ENCODE measurements around the gene USP20.
A peak's percentile ranks its signal among the peaks of the same experiment; 100 is the strongest.

Gene USP20

GRCh38 chr9:129875687-129876395, 40.6 kb downstream of the USP20 start:
- no peak for DNase-seq

DNA sequence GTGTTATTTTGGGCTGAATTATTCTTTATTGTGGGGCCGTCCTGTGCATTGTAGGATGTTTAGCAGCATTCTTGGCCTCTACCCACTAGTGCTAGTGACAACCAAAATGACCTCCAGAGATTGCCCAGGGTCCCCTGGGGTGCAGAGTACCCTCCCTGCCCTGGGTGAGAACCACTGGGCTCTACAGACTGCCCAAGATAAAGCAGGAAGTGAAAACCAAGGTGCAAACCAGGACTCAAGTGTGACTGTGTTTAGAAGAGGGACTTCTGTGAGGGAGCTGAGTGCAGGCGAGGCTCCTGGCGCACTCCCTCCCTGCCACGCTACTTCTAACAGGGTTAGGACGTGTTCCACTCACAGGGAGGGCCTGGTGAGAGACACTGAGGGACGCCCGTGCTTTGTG, 41.6 kb downstream of the USP20 start:
- no peak for DNase-seq

DNA sequence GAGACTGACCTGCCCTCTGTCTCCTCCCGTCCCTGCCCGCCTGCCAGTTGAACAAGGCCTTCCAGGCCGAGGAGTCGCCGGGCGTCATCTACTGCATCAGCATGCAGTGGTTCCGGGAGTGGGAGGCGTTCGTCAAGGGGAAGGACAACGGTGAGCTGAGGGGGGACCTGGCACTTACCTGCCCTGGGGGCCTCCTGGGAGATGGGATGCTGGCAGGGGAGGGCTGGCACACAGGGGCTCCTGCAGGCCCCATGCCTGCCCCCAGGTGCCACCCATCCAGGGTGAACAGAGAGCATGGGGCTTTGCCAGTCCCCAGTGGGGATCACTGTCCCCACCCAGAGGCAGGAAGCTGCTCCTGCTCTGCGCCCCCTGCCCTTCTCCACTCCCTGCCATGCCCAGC, 43.0 kb downstream of the USP20 start:
- DNase-seq = no peak

- DNase-seq = no peak
Measured at GRCh38 chr9:129879103-129879699, 43.9 kb downstream of the USP20 start.

- no peak for DNase-seq
Measured at GRCh38 chr9:129879991-129880653, 44.9 kb downstream of the USP20 start.

DNA sequence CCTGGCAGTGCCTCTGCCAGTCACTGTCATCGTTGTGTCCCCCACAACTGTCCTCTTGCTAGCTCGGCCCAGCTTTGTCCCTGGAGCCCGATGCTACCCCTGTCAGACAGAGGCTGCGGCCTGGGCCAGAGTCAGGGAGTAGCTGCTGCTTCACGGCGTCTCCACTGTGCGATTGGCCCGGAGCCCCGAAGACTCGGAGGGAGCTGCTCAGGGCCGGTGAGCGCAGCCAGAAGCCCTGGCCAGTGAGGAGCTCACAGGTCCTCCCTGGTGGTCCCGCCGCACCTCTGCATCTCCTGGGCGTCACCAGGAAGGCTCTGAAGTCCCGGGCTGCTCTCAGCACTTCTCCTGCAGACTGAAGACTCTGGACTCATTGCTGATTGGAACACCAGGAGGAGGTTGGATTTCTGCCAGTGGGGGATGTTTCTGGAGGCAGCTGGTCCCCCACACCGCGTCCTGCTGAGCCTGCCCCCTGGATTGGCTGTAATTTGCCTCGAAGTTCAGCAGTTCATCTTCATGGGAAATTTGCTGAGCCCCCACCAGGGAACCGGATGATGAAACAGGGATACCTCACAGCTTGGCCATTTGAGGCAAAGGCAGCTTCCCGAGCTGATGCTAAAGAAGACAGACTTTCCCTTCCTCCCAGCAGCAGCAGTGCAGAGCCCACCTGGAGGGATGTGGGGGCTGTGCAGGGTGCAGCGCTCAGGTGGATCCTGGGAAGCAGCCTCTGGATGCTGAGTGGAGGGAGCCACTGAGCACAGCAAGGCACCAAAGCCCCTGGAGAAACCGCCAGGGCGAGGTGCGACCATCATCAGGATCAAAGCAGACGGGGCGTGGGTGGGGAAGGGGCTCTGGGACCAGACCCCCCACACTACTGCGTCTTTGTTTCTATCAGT, 45.6 kb downstream of the USP20 start:
- DNase-seq = peak; percentile 87

GRCh38 chr9:129881547-129882324, 46.5 kb downstream of the USP20 start:
- DNase-seq = no peak

DNA sequence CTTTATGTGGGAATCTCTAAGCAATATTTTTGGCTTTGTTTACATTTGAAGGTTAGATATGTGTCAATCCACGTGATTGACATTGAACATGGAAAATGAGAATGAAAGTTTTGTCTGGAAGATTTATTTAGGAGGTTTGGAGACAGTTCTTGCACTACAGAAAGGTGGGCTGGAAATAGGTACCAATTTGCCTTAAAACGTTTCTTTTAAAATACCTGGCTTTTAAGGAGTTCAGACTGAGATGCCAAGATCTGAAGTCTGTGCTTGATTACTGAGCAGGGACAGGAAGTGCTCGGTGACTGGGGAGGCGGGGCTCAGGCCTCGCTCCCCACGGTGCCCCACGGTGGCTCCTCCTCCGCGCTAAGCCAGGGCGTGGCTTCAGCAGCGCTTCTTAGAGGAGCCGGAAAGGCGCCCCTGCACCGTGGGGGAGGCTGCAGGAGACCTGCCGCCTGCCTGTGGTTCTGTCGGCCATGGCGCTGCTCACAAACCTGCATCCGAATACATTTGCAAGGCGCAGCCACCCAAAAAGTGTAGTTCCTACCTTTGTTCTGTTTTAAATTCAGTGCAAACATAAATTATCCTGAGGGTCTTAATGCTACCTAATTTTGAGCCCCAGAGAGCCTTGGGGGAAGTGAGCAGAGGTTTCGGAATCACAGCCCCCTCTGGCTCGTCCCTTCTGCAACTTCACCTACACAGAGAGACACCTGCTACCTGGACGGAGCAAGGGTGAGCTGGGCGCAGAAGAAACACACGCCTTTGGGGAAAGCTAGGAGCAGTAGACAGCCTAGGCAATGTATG, 49.2 kb downstream of the USP20 start:
- DNase-seq = peak; percentile 87

- DNase-seq = no peak
Measured at GRCh38 chr9:129885018-129885669, 49.9 kb downstream of the USP20 start.

GRCh38 chr9:129885670-129886106, 50.4 kb downstream of the USP20 start:
- DNase-seq = peak; percentile 94

DNA sequence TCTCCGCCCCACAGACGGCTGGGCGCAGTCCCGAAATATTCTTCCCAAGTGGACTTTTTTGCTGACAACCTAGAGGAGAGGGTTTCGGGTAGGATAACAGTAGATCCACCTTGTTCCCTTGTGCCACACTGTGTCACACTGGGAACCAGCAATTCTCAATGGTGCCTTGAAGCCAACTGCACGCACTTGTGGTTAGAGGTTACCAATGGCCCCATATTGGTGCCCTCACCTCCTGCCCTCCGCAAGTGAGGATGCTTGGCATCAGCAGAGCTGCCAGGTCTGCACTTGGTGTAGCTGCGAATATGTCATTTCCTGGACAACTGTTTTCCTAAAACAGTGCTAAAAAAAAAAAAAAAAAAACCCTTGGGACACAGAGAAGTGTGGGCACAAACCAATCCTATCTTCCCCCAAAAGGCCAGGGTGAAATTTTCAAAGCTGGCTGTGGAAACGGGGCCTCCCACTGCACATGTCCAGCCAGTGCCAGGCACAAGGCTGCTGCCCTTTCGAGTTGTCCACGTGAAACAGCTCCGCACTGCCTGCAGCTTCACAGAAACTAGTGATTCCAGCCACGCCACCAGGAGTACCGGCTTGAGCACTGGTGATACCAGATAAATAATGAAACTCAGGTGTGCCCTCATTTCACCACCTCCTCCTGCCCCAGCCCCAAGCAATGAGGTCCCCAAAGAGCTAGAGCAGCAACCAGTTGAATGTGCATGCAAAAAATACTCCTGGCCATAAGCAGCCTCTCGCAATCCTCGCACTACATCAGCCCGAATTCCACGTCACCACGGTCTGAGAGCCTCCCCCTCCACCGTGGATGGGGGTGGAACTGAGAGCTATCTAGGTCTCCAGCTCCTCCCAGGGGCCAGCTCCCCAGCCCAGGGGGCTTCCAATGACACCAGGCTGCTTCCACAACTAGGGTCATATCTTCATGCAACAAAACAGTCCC, 51.2 kb downstream of the USP20 start:
- DNase-seq = no peak

GRCh38 chr9:129887334-129888292, 52.4 kb downstream of the USP20 start:
- peak; percentile 67 for DNase-seq

DNA sequence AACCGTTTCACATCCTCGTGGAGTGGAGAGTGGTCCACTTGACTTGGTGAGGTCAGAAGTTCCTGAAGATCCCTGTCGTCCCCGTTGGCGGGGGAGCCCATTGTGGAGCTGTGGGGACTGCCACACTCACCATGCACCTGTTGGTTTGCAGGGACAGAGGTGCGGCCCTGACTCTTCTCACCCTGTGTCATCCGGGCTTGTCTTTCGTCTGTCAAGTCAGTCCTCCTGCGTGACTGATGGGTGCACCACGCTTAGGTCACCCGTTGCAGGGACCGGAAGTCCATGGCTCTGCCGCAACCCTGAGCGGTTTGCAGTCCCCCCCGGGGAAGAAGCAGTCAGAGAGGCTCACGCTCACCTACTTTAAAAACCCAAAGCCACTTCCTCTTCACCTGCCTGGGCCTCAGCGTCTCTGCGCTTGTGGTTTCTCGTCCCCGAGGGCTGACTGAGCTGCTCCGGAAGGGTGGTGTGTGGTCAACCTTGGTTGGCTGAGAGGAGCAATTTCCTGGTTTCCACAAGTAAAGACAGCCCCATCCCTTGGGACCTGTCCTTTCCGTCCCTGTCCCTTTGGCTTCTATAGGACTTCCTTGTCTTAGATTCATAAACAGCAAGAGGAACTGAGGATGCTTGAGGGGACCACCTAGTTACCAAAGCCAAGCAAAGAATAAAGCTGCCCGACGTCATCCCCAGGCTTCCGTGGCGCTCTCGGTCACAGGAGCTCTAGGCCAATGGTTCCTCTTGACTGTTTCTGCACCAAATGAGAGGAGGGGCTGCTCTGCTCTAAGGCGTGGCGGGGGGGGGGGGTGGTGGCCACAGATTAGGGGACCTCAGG, 53.2 kb downstream of the USP20 start:
- peak; percentile 79 for DNase-seq

- DNase-seq = no peak
Measured at GRCh38 chr9:129889122-129889940, 54.1 kb downstream of the USP20 start.

GRCh38 chr9:129889941-129890717, 54.9 kb downstream of the USP20 start:
- no peak for DNase-seq

Data from femur (tissue), 1 donor.